ENCODE measurements around the gene PKD1L1.

The PKD1L1 gene

DNA sequence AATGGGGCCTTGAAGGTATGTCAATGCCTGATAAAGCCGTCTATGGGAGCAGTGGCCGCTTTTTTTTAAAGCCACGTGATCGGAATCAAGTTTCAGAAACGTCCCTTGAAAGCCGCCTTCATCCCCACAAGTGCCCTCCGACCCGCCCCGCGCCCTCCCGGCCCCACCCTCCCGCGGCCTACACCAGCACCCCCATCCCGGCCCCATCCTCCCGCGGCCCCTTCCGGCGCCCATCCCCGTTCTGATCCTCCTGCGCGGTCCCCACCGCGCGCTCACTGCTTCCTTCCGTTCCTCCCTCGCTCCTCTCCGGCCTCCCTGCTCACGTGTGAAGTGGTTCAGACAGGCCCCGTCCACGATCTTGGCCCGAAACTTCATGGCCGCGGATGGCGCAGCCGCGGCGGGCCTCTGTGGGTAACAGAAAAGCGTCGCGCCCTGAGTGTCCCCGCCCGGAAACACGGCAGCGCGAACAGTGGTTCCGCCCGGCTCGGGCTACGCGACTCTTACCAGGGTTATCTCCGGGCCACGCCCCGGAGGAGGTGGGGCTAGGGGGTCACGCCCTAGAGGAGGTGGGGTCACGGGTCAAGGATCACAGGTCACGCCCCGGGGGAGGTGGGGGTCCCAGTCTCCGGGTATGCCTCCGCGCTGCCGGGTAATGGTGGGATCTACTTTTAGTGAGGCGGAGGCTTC lies 31.0 kb upstream of the PKD1L1 start, which contains the start of gene HUS1 (continued):
- TF ChIP-seq, protein P1, sequence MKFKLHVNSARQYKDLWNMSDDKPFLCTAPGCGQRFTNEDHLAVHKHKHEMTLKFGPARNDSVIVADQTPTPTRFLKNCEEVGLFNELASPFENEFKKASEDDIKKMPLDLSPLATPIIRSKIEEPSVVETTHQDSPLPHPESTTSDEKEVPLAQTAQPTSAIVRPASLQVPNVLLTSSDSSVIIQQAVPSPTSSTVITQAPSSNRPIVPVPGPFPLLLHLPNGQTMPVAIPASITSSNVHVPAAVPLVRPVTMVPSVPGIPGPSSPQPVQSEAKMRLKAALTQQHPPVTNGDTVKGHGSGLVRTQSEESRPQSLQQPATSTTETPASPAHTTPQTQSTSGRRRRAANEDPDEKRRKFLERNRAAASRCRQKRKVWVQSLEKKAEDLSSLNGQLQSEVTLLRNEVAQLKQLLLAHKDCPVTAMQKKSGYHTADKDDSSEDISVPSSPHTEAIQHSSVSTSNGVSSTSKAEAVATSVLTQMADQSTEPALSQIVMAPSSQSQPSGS (tag by site-specific recombination; IDR thresholded peaks at IDR 0.05; ENCODE audit: low read depth), result no peak
- TF ChIP-seq ZNF664 (tag by site-specific recombination; IDR thresholded peaks at IDR 0.05), result 0 out of 2 replicates have a peak, but pooled peaks have one; percentile 14
- peak; percentile 97 for TF ChIP-seq BCL11B (tag by site-specific recombination; IDR thresholded peaks at IDR 0.05; ENCODE audit: low read depth)
- peak; percentile 96 for TF ChIP-seq KLF16 (tag by site-specific recombination; IDR thresholded peaks at IDR 0.05)
- TF ChIP-seq ZFHX2 (tag by site-specific recombination; conservative IDR thresholded peaks at IDR 0.05), result 0 out of 2 replicates have a peak, but pooled peaks have one; percentile 27
- TF ChIP-seq, protein P2, sequence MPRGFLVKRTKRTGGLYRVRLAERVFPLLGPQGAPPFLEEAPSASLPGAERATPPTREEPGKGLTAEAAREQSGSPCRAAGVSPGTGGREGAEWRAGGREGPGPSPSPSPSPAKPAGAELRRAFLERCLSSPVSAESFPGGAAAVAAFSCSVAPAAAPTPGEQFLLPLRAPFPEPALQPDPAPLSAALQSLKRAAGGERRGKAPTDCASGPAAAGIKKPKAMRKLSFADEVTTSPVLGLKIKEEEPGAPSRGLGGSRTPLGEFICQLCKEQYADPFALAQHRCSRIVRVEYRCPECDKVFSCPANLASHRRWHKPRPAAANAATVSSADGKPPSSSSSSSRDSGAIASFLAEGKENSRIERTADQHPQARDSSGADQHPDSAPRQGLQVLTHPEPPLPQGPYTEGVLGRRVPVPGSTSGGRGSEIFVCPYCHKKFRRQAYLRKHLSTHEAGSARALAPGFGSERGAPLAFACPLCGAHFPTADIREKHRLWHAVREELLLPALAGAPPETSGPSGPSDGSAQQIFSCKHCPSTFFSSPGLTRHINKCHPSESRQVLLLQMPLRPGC (tag by site-specific recombination; IDR thresholded peaks at IDR 0.05), result 0 out of 2 replicates have a peak, but pooled peaks have one; percentile 48
- 0 out of 2 replicates have a peak, but pooled peaks have one; percentile 28 for TF ChIP-seq OVOL3 (tag by site-specific recombination; IDR thresholded peaks at IDR 0.05)
- TF ChIP-seq, protein P3, sequence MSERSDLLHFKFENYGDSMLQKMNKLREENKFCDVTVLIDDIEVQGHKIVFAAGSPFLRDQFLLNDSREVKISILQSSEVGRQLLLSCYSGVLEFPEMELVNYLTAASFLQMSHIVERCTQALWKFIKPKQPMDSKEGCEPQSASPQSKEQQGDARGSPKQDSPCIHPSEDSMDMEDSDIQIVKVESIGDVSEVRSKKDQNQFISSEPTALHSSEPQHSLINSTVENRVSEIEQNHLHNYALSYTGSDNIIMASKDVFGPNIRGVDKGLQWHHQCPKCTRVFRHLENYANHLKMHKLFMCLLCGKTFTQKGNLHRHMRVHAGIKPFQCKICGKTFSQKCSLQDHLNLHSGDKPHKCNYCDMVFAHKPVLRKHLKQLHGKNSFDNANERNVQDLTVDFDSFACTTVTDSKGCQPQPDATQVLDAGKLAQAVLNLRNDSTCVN (tag by site-specific recombination; optimal IDR thresholded peaks at IDR 0.05), result peak; percentile 93
- no peak for TF ChIP-seq ZNF16 (tag by site-specific recombination; IDR thresholded peaks at IDR 0.05; ENCODE audit: low read depth)
- TF ChIP-seq ZBTB8A (tag by site-specific recombination; IDR thresholded peaks at IDR 0.05), result peak; percentile 91
- TF ChIP-seq MYNN (tag by site-specific recombination; IDR thresholded peaks at IDR 0.05; ENCODE audit: borderline replicate concordance), result peak; percentile 45; the same call in 1 of the 2 replicates
- TF ChIP-seq ZNF585B (tag by site-specific recombination; IDR thresholded peaks at IDR 0.05), result 0 out of 2 replicates have a peak, but pooled peaks have one; percentile 12
- TF ChIP-seq, protein P4, sequence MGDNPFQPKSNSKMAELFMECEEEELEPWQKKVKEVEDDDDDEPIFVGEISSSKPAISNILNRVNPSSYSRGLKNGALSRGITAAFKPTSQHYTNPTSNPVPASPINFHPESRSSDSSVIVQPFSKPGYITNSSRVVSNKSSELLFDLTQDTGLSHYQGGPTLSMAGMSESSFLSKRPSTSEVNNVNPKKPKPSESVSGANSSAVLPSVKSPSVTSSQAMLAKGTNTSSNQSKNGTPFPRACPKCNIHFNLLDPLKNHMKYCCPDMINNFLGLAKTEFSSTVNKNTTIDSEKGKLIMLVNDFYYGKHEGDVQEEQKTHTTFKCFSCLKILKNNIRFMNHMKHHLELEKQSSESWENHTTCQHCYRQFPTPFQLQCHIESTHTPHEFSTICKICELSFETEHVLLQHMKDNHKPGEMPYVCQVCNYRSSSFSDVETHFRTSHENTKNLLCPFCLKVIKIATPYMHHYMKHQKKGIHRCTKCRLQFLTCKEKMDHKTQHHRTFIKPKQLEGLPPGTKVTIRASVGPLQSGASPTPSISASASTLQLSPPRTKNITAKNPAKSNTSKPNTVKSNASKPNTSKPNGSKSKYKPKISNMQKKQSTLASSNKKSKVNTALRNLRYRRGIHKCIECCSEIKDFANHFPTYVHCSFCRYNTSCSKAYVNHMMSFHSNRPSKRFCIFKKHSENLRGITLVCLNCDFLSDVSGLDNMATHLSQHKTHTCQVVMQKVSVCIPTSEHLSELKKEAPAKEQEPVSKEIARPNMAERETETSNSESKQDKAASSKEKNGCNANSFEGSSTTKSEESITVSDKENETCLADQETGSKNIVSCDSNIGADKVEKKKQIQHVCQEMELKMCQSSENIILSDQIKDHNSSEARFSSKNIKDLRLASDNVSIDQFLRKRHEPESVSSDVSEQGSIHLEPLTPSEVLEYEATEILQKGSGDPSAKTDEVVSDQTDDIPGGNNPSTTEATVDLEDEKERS (tag by site-specific recombination; IDR thresholded peaks at IDR 0.05), result 0 out of 2 replicates have a peak, but pooled peaks have one; percentile 54
- TF ChIP-seq SP3 (tag by site-specific recombination; IDR thresholded peaks at IDR 0.05), result peak; percentile 95
- peak; percentile 81 for TF ChIP-seq ZNF76 (tag by site-specific recombination; IDR thresholded peaks at IDR 0.05; ENCODE audit: borderline replicate concordance, low read depth)
- TF ChIP-seq ZNF555 (tag by site-specific recombination; conservative IDR thresholded peaks at IDR 0.05), result no peak
- no peak for TF ChIP-seq ZNF521 (tag by site-specific recombination; IDR thresholded peaks at IDR 0.05)
- peak; percentile 42 for TF ChIP-seq ZNF146 (tag by site-specific recombination; IDR thresholded peaks at IDR 0.05)
- TF ChIP-seq KLF9 (tag by site-specific recombination; IDR thresholded peaks at IDR 0.05; ENCODE audit: low read depth), result peak; percentile 80
- TF ChIP-seq ZNF785 (tag by site-specific recombination; IDR thresholded peaks at IDR 0.05), result 0 out of 2 replicates have a peak, but pooled peaks have one; percentile 50
- TF ChIP-seq ZNF843 (tag by site-specific recombination; IDR thresholded peaks at IDR 0.05), result peak; percentile 68; the same call in 1 of the 2 replicates
- peak; percentile 77; the same call in 1 of the 2 replicates for TF ChIP-seq ZNF394 (tag by site-specific recombination; IDR thresholded peaks at IDR 0.05; ENCODE audit: borderline replicate concordance)
- TF ChIP-seq ZEB2 (tag by site-specific recombination; IDR thresholded peaks at IDR 0.05), result peak; percentile 73
- TF ChIP-seq, protein P5, sequence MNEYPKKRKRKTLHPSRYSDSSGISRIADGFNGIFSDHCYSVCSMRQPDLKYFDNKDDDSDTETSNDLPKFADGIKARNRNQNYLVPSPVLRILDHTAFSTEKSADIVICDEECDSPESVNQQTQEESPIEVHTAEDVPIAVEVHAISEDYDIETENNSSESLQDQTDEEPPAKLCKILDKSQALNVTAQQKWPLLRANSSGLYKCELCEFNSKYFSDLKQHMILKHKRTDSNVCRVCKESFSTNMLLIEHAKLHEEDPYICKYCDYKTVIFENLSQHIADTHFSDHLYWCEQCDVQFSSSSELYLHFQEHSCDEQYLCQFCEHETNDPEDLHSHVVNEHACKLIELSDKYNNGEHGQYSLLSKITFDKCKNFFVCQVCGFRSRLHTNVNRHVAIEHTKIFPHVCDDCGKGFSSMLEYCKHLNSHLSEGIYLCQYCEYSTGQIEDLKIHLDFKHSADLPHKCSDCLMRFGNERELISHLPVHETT (tag by site-specific recombination; IDR thresholded peaks at IDR 0.05), result peak; percentile 82
- TF ChIP-seq ZNF660 (tag by site-specific recombination; IDR thresholded peaks at IDR 0.05), result peak; percentile 85

Data from HEK293 (cell line).